ENCODE data around the gene PDE2A. TPM values are rescaled to one million over a fixed set of nuclear protein-coding genes. Genes with fewer than 3 reads are reported as not detected.

PDE2A gene
- total RNA-seq, 4 donors from 2014 or later, result 13.8 to 185 (median 94.2) TPM

GRCh38 chr11:72721276-72721675 lies 47.1 kb upstream of the PDE2A start:
- Histone ChIP-seq H3K27me3 (no peaks in the 10 kb centered on the region), H3K27ac (peak overlapping the region; percentile 86 to 88), H3K4me1 (peaks cover 0 to 3% of the 10 kb centered on the region in 2 donors), H3K36me3 (no peaks in the 10 kb centered on the region), H3K9me3 (no peaks in the 10 kb centered on the region), H3K4me3 (peak overlapping the region; percentile 49 to 67)
- TF ChIP-seq POLR2A (IDR thresholded peaks at IDR 0.05) (no peak), CTCF (IDR thresholded peaks at IDR 0.05) (no peak)
- no peak for DNase-seq
- intact Hi-C loops (cut with DNase I; ENCODE audit: low total_unique reads), result loop anchor here (5.0 to 10.0 kb wide), 2 partner anchors 66 to 454 kb away; no protein-coding TSS in a partner anchor

GRCh38 chr11:72720784-72721183 lies 46.6 kb upstream of the PDE2A start:
- Histone ChIP-seq H3K4me1 (peaks cover 0 to 3% of the 10 kb centered on the region in 2 donors), H3K9me3 (no peaks in the 10 kb centered on the region), H3K27me3 (no peaks in the 10 kb centered on the region), H3K36me3 (no peaks in the 10 kb centered on the region), H3K4me3 (peak overlapping the region; percentile 49 to 67), H3K27ac (peak overlapping the region; percentile 86 to 88)
- no peak for DNase-seq
- TF ChIP-seq CTCF (IDR thresholded peaks at IDR 0.05) (no peak), POLR2A (IDR thresholded peaks at IDR 0.05) (no peak)
- intact Hi-C loops (cut with DNase I; ENCODE audit: low total_unique reads), result loop anchor here (5.0 to 10.0 kb wide), 2 partner anchors 67 to 454 kb away; no protein-coding TSS in a partner anchor

GRCh38 chr11:72720047-72720446 lies 45.8 kb upstream of the PDE2A start:
- no peak for DNase-seq

GRCh38 chr11:72719551-72719950 lies 45.3 kb upstream of the PDE2A start:
- TF ChIP-seq POLR2A (IDR thresholded peaks at IDR 0.05), result no peak
- no peak for TF ChIP-seq CTCF (IDR thresholded peaks at IDR 0.05)
- H3K27me3 ChIP-seq, result no peaks in the 10 kb centered on the region
- H3K4me3 ChIP-seq, result no peak overlapping the region
- H3K9me3 ChIP-seq, result no peaks in the 10 kb centered on the region
- H3K27ac ChIP-seq, result peak overlapping the region in 1 of 2 donors; percentile 86
- no peak for DNase-seq
- H3K36me3 ChIP-seq, result no peaks in the 10 kb centered on the region
- intact Hi-C loops (cut with DNase I; ENCODE audit: low total_unique reads), result no loop called here
- H3K4me1 ChIP-seq, result peaks cover 0 to 3% of the 10 kb centered on the region in 2 donors

More at GRCh38 chr11:72720047-72720446, 45.8 kb upstream of the PDE2A start:
- Histone ChIP-seq H3K27ac (peak overlapping the region; percentile 86 to 88), H3K36me3 (no peaks in the 10 kb centered on the region), H3K4me3 (peak overlapping the region in 1 of 2 donors; percentile 67), H3K27me3 (no peaks in the 10 kb centered on the region), H3K9me3 (no peaks in the 10 kb centered on the region), H3K4me1 (peaks cover 0 to 3% of the 10 kb centered on the region in 2 donors)
- intact Hi-C loops (cut with DNase I; ENCODE audit: low total_unique reads), result loop anchor here (5.0 to 10.0 kb wide), 2 partner anchors 67 to 455 kb away; no protein-coding TSS in a partner anchor
- no peak for TF ChIP-seq CTCF (IDR thresholded peaks at IDR 0.05)

- Histone ChIP-seq H3K27ac (no peak overlapping the region), H3K4me1 (peaks cover 0 to 3% of the 10 kb centered on the region in 2 donors), H3K9me3 (no peaks in the 10 kb centered on the region), H3K27me3 (no peaks in the 10 kb centered on the region), H3K36me3 (no peaks in the 10 kb centered on the region), H3K4me3 (no peak overlapping the region)
- intact Hi-C loops (cut with DNase I; ENCODE audit: low total_unique reads), result no loop called here
- DNase-seq, result no peak
- TF ChIP-seq POLR2A (IDR thresholded peaks at IDR 0.05), result no peak
- TF ChIP-seq CTCF (IDR thresholded peaks at IDR 0.05), result no peak
Measured at GRCh38 chr11:72719144-72719543, 44.9 kb upstream of the PDE2A start.

Measured in uterus (tissue), 4 donors.